GM19023 (cell line): Measurements from ENCODE around the gene NOL9.

ENCODE experiments used
- ATAC-seq: cut with Tn5 transposase; IDR thresholded peaks from one replicate; pipeline ENCODE4 v1.9.1; 2021; ENCODE audit warnings: mild to moderate bottlenecking, moderate library complexity; ENCODE audit not compliant: unreplicated experiment

Gene NOL9

DNA sequence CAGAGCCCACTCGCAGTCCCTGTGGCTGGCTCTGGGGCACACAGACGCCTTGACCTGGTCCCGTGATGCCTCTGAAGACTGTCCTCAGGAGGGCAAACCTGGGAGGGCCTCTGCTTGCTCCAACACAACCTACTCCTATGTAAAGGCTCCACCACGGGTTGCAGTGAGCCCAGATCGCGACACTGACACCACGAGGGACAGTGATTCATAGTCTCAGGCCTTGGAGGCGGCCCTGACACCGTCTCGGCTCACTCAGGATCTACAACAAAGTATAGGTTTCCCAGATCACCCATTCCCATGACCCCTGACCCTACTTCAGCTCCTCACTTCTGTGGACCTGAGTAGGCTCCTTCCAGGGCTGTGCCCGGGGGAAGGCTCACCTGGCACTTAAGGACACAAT lies 28.0 kb downstream of the NOL9 start:
- ATAC-seq = no peak

DNA sequence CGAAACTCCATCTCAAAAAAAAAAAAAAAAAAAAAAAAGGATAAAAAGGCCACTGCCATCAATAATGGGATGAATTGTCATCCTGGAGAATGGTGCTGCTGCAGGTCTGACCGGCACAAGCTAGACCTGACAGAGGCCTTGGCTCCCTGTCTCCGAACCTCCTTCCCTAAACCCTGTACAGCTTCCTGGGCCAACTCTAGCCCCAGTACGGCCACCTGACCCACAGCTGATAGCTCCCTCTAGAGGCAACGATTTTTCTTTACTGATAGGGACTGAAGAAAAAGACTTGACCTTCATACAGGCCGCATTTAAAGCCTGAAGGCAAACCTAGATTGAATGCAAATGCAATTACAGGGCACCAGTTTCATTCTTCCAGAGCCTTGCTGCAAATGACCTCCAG lies 30.7 kb downstream of the NOL9 start:
- no peak for ATAC-seq

DNA sequence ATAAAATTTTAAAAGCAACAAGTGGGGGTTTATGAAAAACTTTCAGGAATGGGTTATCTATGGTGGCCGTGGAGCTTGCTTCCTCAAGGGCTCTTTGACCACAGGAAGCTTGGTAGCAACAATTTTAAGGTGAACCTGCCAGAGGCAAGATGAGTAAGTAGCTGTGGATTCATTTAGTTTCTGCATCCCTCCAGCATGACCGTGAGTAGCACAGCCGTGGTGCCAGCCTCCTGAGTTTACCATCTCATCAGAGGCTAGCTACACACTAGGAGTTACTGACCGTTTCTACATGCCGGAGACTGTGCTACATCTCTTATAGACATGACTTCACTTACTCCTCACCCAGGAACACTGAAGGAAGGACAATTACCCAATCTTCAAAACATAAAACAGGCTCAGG lies 32.8 kb downstream of the NOL9 start:
- ATAC-seq = no peak

GRCh38 chr1:6519935-6520671 lies 34.2 kb downstream of the NOL9 start:
- no peak for ATAC-seq

DNA sequence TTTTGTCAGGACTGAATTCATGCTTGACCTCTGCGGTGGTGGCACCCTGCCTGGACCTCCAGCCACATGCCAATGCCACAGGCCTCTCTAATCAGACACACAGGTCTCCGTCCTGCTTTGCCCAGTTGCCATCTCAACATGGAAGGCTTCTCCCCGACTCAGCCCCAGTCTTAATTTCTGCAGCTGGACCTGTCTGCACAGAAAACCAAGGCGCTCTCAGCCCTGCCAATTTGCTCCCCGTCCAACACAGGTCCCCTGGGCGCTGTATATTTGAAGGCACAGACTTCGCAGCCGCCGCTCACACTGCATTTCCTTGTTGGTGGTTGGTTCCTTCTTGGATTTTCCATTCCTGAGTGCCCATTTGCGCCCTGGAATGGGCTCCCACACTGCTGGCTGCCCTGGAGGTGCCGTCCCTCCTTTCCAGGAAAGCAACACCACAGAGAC lies 34.8 kb downstream of the NOL9 start:
- ATAC-seq = no peak

DNA sequence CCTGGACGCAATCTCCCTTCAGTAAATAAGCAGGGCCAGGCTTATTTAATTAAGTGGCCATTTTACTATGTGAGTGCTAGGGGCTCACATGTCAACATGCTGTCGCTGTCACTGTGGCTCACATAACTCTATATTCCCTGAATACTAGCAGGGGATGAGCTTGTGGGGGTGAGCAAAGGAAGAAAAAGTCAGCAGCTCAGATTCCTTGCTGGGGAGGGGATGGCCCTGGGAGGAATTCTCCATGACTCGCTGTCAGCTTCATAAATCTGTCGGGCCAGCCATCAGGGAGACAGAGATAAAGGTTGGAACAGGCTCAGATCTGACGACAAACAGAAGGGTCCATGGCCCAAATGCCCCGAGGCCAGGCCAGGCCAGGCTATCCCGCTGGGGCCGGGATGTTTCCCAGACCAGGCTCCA lies 36.9 kb downstream of the NOL9 start:
- ATAC-seq = no peak

- no peak for ATAC-seq
Observed at GRCh38 chr1:6515771-6516170, 38.5 kb downstream of the NOL9 start.

- no peak for ATAC-seq
Observed at GRCh38 chr1:6513320-6513801, 41.0 kb downstream of the NOL9 start.

DNA sequence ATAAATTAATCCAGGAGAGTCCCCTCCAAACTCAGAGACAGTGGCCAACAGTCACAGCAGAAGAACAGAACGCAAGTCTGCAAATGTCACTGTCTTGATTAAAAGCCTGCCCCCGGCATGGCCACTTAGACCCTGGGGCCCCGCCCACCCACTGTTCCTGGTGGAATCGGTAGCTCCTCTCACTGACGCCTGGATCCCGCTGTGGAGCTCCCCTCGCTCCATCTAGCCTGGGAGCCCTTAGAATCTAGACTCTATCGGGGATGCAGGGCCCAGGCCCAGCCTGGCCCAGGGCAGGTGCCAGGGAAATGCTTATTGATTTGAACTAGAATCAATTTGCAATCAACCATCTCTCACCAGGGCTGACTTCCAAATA lies 41.4 kb downstream of the NOL9 start:
- no peak for ATAC-seq

- no peak for ATAC-seq
Observed at GRCh38 chr1:6512245-6512907, 41.9 kb downstream of the NOL9 start.

GRCh38 chr1:6511561-6512244 lies 42.6 kb downstream of the NOL9 start:
- ATAC-seq = no peak

- ATAC-seq = no peak
Observed at GRCh38 chr1:6511056-6511455, 43.3 kb downstream of the NOL9 start.

DNA sequence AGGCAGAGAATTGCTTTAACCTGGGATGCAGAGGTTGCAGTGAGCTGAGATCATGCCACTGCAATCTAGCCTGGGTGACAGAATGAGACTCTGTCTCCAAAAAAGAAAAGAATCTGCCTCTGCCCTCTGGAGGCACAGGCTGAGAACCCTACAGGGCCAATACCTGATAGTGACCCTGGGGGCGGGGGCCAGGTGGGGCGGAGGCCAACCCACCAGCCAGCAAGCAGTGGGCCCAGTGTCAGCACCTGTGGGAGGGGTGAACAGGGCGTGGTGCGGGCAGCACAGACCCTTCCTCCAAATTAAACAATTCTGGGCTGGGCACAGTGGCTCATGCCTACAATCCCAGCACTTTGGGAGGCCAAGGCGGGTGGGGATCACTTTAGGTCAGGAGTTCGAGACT lies 43.8 kb downstream of the NOL9 start:
- no peak for ATAC-seq

DNA sequence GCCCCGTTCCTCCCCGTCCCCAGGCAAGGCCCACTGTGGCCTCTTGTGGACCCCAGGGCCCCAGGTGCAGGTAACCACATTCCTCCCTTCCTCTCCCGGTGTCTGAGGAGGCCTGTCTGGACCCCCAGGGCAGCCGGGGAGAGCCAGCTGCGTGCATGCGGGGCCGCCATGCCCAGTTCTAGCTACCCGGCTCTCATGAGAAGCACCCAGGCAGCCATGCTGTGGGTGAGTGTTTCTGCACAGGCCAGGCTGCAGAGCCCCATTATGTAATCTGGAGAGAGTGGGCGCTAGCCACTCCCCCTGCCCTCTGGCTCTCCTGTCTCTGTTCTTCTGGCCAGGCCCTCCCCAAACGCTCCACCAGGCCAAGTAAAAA lies 44.4 kb downstream of the NOL9 start:
- ATAC-seq = no peak

DNA sequence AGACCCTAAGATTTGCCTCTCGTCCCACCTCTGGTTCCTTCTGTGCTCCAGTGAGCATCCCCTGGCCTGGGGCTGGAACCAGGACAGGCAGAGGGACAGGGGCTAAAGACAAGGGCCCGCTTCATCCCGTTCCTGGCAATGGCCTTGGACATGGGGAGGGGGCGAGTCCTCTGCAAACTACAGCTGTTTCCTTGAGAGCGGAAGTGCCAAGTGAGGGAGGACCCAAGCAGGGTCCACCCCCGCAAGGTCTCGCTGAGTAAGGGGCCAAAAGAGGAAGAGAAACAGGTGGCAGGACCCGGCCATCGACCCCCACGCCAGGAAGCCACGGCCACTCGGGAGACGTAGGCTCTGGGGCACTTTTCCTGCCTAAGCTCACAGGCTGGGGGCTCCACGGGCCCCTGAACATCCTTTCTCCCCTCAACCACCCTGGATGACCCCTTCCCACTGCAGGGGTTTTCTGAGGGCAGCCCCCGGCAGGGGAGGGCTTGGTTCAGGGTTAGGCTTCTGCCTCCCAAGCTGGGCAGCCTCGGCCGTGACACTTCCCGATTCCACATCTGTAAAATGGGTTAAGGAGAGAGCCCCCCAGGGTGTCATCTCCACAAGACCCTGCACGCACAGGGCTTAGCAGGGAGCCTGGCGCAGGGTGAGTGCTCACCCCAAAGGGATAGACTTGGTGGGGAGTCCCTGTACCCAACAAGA lies 44.9 kb downstream of the NOL9 start:
- ATAC-seq = no peak

DNA sequence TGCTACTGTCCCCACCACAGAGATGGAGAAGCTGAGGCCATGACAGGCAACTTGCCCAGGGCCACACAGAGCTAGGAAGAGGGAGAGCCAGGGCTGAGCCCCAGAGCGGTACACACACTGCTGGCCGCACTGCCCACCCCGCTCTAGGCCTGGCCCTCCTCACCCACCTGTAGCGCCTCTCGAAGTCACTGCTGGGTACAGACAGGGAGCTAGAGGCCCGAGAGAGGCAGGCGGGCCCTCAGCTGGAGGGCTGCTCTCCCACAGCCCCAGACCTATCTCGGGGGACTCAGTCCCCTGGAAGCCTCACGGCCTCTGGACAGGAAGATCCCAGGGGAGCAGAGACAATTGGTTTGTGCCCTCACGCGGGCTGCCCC lies 45.5 kb downstream of the NOL9 start:
- no peak for ATAC-seq

DNA sequence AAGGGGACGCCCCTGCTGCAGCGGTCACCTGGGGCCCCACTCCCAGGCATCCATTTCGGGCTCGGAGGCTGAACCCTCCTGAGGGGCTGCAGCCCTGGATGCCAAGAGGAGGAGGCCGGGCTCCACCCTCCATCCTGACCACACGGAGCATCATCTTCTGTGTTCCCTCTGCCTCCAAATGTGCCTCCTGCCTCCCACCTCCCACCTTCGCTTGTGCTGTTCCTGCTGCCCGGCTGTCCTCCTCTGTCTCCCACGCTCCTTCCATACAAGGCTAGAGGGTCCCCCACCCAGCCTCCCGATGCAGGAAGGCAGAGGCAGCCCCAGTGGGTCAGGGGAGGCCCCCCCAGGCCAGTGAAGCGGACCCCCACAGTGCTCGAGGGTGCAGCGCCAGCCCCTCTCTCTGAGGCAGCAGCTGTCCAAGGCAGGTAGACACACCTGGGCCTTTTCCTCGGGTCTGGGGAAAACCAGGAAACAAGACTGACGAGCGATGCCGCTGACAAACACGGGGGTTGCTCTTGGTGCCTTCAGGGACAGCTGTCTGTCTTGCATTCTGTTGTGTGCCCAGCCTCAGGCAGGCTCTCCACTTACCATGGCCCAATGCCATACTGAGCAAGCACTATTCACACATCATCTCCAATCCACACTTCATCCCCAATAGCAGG lies 46.0 kb downstream of the NOL9 start:
- no peak for ATAC-seq

DNA sequence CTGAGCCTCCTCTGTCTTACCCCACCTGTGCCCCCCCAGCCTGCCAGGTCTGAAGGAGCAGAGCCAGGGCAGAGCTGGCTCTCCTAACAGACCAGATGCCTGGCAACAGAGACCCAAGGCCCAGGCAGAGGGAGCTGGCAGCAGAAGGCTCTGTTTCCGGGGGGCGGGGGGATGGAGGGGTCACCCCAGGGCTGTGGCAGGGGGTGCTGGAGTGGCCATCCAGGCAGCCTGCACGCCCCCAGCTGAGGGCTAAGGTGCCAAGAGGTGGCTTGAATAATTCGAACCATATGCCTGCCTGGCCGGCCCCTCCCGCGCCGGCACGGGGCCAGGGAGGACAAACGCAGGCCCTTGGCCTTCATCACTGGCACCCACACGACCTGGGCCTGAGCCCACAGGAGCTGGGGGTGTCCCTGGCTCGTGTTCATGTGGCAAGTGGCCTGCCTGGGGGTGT lies 46.8 kb downstream of the NOL9 start:
- no peak for ATAC-seq

DNA sequence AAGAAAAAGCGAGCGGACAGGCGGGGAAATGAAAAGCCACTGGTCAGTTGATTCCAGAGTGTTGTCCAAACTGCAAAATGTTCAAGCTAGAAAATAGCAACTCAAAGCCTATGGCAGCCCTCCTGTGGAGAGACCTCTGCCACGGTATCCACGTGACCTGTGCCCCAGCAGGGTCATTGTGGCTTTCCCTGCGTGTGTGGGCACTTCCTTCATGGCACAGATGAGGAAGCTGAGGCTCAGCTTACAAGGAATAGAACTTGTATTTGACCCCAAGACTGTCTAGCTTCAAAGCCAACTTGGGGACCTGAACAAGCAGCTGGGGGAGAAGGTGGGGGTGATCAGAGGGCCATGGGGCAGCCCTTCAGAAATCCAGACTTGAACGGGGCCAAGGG lies 47.3 kb downstream of the NOL9 start:
- ATAC-seq = no peak

DNA sequence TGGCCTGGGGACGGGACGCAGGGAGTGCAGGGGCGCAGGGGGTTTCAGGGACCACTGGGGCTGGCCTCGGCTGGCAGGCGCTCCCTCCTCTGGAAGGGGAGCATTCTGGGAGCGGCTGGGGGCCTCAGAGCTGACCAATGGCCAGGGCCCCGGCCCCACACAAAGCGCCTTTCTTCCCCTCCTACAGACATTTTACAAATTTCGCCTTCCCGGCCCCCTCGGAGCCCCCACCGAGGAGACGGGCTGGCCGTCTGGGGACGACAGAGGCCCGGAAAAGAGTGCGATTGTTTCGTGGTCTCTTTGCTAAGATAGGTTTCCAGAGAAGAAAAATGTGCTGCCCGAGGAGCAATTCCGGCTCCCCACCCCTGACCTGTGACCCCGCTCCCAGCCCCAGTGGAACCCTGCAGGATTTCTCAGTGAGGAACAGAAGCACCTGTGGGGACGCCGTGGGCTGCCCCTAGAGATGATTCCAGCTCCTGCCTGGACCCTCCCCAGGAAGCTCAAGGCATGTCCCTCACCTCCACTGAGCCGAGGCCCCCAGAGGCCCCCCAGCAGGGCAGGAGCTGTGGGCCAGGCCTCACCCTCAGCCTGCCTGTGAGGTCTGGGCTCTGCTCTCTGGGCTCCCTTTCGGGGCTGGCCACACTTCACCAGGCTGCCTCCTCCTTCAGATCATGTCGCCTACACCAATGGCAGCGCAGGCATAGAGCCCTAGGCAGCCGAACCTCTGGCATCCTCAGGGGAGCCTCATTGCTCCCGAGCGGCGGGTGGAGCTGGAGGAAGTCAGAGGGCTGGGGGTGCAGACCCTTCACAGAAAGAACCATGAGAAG lies 47.9 kb downstream of the NOL9 start:
- ATAC-seq = no peak
